Activated effector memory CD4-positive, alpha-beta T cell treated with Interleukin-2 at 50 U/mL for 16 hours (primary cell): Measurements from ENCODE around the gene DIAPH3.

Source experiments
- DNase-seq: peaks from one replicate; pipeline ENCODE4 v3.0.0-alpha.2; 2020

Gene DIAPH3

DNA sequence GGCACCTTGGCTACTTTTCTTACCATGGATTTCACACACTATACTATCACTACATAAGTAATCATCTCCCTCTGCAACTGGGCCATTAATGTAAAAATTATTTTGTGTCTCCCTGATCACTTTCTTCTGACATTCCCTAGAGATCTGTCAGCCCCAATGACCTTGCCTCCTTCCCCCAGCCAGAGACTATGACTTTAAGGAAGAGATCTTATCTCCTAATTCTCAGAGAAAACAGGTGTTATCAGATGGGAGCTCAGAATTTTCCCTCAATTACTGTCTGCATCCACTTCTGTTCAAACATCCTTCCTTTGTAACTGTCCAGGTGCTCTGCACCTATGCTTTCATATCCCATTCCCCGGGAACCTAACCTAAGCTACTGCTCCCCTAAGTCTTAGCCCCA lies 397.5 kb downstream of the DIAPH3 start:
- no peak for DNase-seq

DNA sequence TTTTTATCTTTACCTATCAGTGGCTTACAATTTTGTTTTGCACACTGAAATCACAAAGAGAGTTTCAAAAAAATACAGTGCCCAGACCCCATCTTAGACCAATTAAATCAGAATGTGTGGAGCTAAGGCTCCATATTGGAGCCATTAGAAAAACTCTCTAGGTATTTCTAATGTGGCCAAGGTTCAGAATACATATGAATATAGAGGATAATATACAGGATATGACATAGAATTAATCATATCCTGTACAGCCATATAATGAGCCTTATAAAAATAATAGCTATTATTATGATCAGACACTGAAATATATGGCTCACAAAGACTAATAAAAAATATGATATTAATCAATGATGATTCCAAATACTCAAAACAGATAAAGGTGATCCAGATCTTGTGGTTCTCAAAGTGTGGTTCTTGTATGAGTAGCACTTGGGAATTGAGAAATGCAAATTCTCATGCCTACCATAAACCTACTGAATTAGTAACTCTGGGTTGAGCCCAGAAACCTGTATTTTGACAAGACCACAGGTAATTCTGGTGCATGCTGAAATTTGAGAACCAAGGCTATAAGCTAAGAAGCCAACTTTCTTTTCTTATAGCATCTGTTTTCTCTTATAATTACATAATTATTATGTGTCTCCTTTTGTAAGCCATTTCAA lies 408.0 kb downstream of the DIAPH3 start:
- DNase-seq, result no peak

DNA sequence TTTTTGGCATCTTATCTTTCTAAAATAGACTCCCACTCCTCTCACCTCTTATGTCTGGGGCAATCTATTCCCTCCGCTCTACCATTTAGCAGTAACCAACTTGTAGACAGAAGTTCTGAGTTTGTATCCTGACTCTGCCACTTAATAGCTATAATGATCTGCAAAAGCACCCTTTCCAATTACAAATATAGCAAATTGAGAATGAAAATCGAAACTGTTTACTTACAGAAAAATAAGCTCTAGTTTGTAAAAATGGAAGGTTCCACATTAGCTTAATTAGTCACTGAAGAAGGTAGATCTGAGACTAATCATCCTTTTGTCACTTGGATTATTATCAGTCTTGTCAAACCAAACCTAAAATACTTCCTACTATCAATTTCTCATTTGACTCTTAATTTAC lies 409.3 kb downstream of the DIAPH3 start:
- no peak for DNase-seq

DNA sequence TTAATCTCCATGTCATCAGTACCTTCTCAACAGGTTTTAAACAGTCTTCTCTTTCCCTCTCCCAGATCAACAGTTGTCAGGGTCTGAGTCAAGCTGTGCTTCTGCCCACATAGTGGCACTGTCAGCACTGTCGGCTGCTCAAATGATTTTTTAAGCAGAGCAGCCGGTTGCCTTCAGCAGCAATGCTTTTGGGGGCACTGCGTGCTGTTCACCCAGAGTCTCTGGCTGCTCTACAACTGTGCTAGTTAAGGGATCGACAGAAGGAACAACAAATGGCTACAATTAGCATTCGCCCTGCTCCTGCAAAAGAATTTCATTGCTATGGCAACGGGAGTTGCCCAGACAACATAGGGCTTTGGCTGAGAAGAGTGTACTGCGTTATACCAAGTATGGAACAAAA lies 412.9 kb downstream of the DIAPH3 start:
- no peak for DNase-seq

DNA sequence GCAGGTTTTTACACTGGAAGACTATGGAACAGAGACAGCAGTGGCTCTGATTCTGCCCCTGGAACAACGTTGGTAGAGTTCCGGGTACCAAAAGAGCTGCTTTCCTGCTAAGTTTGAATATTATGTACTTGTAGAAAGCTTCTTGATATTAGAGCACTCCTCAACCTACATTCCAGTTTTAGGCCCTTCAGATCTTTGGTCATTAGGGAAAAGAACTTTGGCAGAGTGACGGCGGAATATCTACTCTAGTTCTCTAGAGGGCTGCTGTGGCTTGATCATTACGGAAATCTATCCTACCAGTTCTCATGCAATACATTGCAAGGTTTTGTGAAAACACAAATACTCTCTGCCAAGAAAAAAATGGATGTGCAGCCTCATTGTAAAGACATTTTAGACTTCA lies 415.7 kb downstream of the DIAPH3 start:
- DNase-seq, result no peak

DNA sequence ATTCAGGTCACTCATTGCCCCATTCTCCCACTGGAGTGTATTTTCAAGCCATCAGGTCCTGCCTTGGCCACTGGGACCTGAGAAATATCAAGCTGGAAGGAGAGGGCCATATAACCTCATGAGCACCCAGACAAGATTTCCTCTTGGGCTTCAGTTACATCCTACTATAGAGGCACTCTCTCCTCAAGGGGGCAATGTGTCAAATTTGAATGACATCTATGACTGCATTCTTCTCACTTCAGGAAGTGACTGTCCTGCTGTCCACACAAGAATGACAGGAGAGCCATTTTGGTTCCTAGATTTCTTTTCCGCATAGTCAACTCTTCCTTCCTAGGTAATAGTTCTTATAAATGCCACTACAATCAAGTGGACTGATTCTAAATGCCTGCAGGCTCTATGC lies 416.2 kb downstream of the DIAPH3 start:
- DNase-seq, result no peak

DNA sequence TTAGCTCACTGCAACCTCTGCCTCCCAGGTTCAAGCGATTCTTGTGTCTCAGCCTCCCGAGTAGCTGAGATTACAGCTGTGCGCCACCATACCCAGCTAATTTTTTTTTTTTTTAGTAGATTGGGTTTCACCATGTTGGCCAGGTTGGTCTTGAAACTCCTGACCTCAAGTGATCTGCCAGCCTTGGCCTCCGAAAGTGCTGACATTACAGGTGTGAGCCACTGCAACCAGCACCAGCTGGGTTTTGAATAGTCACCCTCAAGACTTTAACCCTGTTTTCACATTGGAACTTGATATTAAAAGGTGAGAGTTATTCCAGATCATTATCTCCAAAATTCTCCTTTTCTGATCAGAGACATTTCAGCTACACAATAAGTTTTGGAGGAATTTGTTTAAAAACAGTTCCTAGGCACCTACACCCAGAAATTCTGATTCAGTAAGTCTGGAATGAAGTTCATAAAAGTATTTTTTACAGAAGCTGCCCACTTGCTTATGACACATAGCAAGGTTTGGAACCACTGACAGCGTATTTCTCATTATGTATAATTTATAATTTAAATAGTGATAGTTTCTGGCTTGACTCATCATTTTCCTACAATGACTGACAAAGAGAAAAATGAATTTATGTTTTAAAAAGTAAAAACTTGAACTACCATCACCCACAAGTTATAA lies 417.3 kb downstream of the DIAPH3 start:
- no peak for DNase-seq

DNA sequence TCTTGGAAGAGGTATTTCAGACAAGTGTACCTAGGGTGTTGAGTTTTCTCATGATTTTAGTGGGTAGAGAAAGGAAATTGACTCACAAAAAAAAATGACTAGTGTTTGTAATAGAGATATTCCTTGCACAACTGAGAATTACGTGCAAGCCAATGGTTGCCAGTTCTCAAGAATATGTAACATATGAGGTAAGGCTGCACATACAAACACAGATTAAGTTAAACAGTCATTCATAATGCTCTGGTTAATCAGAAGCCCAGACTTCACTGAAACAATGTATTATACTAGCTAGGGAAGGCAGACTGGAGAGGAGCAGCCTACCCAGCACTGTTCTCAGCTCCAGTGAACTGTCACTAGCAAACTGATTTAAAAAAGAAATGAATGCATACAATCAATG lies 418.3 kb downstream of the DIAPH3 start:
- no peak for DNase-seq

DNA sequence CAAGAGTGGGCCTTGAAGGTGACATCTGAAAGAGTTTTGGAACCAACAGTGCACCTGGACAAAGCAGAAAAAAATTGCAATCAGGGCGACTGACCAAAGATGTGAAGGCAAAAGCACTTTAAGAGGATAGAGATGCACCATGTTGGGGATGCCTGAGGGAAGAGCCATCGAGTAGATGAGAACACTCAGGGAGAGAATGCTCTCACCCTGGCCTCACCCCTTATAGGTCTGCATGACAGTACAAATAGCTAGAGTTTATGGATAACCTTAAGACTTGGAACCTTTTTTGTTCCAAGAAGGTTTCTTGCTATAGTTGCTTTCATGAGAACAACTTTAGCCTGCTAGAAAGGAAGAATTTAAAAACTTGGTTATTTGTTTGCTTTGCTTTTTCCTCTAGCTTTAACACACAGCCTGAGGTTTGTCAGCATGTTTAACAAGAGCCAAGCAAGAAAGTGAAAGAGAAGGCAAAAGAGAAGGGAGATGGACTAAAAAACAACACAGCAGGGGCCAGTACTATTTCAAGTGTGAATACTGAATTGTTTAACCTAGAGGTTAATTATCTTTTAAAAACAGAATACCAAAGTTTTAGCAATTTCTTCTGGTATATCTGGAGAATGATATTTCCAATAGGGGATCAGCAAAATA lies 418.9 kb downstream of the DIAPH3 start:
- no peak for DNase-seq

DNA sequence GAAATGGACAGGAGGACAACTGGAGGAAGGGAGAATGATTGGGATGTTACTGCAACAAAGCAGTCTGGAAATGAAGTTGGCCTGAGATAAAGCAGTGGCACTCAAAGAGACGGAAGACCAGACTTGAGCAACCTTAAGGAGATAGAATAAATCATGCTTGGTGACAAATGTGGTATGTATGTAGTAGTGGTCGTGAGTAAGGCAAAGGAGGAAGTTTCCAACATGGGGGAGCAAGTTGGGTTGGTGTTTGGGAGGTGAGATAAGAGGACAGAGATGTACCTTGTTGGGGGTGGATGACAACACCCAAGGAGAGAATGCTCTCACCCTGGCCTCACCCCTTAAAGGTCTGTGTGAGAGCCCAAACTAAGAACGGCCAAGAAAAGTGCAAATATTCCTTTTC lies 420.5 kb downstream of the DIAPH3 start:
- DNase-seq, result no peak

DNA sequence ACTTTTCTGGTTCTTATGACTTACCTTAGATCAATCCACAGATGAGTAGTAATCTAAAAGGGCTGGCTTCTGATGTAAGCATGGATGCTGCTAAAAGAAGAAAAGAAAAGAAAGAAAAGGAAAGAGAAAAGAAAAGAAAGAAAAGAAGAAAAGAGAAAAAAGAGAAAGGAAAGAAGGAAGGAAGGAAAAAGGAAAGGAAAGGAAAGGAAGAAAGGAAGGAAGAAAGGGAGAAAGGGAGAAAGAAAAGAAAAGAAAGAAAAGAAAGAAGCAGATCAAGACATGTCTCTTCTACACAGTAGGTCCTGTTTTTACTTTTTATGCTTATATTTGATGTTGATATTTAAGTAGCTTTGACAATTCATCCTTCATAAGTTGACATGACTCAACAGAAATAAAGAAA lies 421.3 kb downstream of the DIAPH3 start:
- DNase-seq, result no peak

DNA sequence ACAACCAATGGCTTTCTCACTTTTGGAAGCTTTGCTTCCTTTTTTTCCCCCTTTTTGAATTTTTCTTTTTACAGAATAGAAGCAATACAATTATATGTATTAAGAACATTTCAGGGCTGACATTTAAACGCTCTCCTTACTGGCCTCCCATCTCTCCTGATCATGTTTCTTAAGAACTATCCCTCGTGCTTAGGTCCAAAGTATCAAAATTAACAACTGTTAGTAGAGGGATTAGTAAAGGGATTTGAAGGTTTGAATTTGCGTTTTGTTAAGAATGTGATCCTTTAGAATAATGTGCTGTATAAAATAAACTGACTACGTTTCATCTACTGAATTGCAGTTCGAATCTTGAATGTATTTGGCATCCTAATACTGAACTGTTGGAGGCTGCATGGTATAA lies 424.8 kb downstream of the DIAPH3 start:
- DNase-seq, result no peak

DNA sequence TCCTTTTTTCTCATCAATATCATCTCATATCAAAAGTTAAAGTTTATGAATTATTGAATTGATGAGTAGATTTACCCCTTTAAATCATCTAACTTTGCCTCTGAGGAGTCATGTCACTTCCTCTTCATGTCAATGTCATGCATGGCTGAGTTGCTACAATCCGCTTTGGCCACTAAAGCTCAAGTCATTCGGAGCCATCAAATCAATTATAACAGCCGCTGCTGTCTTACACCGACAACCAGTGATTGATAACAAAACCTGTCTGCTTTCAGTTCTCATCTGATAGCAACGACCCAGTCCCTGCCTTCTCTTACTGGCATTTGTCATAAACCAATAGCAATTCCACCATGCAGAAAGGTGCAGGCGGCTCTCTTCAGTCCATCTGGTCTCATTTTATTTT lies 429.3 kb downstream of the DIAPH3 start:
- no peak for DNase-seq

DNA sequence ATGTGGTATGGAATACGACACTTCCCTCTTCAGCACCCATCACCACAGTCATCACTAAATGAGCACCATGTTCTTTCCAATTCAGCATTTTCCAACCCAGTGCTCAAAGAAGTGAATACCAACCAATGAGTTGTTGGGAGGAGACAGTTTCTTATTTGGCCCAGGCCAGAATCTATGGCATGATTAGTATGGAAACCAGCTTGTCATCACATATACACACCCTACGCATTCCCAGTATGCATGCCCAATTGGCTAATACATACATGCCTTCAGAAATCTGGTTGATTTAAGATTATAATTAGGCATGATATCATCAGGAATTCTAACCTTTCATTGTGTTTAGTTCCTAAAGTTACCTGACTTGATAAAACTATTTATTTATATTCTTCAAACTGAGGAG lies 430.0 kb downstream of the DIAPH3 start:
- DNase-seq, result no peak

DNA sequence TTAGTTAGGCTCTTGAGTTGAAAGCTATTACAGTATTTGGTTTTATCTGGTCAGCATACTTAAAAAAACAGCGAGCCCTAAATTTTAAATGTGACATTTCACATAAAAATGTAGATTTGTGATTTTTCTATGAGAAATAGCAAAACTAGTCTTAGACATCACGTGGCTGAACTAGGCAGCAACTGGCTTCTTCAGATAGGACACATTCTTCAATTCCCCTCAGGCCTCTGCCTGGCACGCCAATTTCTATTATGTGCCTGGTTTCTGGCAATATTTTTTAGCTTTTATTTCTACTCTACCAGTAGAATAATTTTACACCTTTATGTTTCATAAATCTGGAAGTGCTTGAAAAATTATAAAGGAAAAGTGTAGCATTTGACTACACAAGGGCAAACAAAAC lies 433.7 kb downstream of the DIAPH3 start:
- no peak for DNase-seq

DNA sequence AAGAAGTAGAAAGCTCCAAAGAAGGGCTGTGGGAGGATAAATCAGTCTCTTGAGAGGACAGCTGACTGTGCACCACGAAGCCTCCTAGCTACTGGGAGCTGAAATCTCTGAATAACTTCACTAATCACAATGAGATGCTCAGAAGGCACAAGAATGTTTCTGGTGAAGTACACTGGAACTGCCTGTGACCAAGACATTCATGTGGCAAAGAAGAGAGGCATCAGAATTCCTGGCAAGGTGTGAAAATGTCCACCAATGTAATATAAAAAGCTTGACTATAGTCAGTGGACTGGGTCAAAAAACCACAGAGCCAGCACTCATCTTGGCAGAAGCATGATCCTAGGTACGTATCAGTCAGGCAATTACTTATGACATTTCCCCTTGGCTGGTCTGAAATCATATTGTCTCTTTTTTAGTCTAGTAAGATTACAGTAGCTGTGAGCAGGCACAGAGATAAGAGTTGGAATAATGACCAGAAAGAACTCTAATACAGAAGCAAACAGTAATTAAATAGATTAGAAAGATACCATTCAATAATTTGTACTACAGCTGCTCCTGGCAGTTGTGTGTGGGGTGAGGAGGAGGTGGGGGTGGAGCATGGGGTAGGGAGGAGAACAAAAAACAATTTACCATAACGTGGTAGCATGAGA lies 434.7 kb downstream of the DIAPH3 start:
- no peak for DNase-seq

DNA sequence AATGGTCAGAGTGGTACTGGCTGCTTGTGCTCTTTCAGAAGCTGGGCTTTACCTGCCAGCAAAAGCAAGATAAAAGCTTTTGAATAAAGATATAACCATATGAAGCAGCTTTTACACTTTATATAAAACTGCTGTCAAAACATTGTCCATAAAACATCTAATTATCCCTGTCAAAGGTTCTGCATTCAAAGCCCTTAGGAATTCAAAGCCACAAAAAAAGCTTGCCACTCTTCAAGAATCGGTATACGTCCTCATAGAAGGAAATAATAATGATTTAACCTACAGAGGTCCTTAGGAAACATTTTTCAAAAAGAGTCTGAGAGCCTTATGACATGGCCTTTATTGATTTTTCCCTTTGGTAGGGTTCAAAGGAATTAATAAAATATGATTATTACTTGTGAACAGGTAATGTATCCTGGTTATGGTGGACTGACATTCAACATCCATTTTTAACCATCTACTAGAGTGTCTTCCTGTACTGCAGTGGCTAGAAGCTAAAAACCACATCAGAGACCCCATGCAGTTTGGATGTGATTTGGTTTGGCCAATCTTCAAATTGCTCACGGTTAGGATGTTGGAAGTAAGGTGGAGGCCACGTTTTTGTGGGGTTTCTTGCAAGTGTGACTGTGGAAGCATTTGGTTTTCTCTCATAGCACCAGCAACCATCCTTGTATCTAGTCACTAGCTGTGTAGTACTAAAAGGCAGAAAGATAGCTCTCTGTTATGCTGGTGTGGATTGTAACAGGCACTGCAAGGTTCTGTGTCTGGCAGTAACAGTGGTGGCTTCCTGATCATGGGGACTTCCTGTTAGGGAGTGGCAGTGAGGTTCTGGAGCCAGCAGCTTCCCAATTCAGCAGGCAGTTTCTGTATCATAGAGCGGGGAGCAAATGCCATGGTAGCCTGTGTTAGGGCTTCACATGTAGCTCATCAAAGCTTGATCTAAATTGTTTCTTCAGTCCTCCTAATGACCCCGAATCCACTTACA lies 441.5 kb downstream of the DIAPH3 start:
- no peak for DNase-seq

DNA sequence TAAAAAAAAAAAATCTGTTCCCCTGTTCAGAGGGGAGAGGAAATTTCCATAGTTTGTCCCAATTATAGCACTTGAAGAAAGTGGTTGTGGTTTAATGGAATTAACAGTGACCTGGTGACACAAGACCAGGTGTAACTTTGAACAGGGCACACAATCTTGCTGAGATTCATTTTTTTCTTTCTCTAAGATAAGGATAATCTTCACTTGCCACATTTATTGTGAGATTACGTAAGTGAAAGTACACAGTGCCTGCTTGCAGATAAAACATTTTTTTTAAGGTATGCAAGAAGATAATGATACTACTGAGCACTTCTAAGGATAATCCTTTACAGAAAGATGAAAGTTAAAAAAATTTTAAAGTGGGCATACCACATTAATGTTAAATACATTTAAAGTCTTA lies 448.1 kb downstream of the DIAPH3 start:
- no peak for DNase-seq

DNA sequence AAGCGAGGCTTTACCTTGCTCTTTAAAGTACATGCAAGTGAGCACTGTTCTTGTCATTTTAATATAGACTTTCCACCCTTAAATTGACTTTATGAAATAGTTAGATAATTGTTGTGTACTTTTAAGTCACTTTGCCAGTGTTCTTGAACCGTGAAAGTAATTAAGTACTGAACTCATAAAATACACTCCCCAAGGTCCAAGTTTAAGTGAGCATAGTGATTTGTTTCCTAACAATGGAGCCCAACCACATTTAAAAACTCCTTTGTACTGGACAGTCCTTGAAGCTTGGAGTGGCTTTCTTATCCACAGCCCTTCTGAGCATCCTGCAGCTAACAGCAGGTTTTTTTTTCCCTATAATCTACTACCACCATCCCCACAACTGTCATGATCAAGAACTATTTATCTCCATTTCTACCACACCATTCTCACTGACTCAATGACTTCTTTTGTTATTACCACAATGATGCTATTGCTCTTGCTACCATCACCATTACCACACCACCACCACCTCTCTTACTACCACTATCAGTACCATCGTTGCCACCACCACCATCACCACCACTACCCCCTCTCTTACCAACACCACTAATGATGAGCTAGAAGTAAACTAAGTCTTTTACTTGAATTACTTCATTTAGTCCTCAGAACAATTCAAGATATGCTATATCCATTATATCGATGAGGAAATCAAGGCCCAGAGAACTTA lies 452.6 kb downstream of the DIAPH3 start:
- DNase-seq, result no peak

DNA sequence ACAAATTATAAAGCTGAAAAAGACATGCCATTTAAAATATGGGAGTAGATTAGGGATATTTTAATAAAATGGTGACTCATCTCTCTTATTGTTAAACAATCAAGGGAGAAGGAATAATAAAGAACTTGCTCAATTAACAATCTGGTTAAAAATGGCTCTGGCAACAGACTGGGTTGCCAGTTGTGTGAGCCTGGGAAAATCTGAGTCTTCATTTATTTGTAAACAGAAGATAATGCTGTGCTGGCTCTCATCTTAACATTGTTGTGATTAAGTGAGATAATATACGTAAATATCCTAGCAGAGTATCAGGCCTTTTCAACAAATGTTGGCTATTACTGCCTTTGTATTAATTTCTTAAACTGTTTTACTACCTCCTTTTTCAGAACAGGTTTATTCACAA lies 453.3 kb downstream of the DIAPH3 start:
- DNase-seq, result no peak

DNA sequence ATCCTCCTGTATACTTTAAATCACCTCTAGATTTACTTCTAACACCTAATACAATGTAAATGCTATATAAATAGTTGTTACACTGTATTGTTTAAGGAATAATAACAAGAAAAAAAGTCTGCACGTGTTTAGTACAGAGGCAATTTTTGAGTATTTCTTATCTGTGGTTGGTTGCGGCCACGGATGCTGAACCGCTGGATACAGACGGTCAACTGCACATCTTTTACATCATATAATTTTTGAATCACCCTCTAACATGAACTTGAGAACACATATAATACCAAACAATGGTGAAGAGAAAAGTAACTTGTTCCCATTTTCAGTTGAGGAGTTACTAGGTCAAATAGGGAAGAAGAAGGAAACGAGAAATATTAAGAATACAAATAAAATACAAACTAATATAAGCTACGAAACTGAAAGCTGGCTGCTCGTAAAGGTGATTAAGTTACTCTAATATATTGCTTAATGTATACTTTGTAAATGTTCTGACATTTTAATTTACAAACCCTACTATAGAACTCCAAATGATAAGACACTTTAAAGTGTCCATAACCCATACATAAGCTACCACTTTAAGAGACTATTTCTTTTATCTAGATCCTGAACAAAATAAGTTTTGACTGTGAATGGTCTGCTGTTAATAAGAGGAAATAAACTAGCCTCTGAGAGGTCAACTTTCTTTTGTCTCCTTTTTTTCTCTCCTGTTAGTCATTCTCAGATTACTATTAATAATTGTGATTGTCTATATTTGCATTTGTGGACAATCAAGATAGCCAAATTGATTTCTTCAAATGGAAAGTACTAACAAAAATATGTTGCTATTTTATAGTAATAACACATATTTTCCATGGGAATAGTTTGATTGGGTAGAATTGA lies 457.4 kb downstream of the DIAPH3 start:
- no peak for DNase-seq
